Gastrocnemius medialis (tissue), 4 donors: Measurements from ENCODE around the gene TRAPPC2L.

ENCODE experiments used
- CTCF ChIP-seq, 5 experiments: fragments of 450-650 bp in 3 of 5; fragments of 200-600 bp in 2 of 5; sonication (generic) in 2 of 5; IDR thresholded peaks in 4 of 5; conservative IDR thresholded peaks in 1 of 5; 1 replicate in 4 of 5; 2 replicates in 1 of 5; pipeline ENCODE4 v1.5.1; 2016 to 2019; ENCODE audit warnings: antibody characterized with exemption in 5 of 5, mild to moderate bottlenecking in 3 of 5, moderate library complexity in 3 of 5
- POLR2A ChIP-seq, 2 donors: fragments of 450-650 bp; IDR thresholded peaks; one replicate each; pipeline ENCODE4 v1.6.1; 2017; ENCODE audit warnings: antibody characterized with exemption in 2 of 2, mild to moderate bottlenecking in 2 of 2, moderate library complexity in 2 of 2

GRCh38 chr16:88842308-88842756, 14.6 kb upstream of the TRAPPC2L start:
- no peak for TF ChIP-seq CTCF (IDR thresholded peaks at IDR 0.05 in 4 of 5, conservative IDR thresholded peaks at IDR 0.05 in 1 of 5)
- TF ChIP-seq POLR2A (IDR thresholded peaks at IDR 0.05): no peak
